Measurements from ENCODE around the gene EHBP1.

GRCh38 chr2:63055226-63056106 is 350.0 kb downstream of the EHBP1 start:
- TF ChIP-seq POLR2A (IDR thresholded peaks at IDR 0.05) (no peak), CTCF (IDR thresholded peaks at IDR 0.05 in 4 of 5, conservative IDR thresholded peaks at IDR 0.05 in 1 of 5) (no peak)

All from gastrocnemius medialis (tissue), 4 donors.